ENCODE measurements around the gene SLC35D2. TPM values are rescaled to one million over a fixed set of nuclear protein-coding genes. Genes with fewer than 3 reads are reported as not detected.

The SLC35D2 gene
- polyA plus RNA-seq, 1 donor from 2014 or later = 0.07 TPM

DNA sequence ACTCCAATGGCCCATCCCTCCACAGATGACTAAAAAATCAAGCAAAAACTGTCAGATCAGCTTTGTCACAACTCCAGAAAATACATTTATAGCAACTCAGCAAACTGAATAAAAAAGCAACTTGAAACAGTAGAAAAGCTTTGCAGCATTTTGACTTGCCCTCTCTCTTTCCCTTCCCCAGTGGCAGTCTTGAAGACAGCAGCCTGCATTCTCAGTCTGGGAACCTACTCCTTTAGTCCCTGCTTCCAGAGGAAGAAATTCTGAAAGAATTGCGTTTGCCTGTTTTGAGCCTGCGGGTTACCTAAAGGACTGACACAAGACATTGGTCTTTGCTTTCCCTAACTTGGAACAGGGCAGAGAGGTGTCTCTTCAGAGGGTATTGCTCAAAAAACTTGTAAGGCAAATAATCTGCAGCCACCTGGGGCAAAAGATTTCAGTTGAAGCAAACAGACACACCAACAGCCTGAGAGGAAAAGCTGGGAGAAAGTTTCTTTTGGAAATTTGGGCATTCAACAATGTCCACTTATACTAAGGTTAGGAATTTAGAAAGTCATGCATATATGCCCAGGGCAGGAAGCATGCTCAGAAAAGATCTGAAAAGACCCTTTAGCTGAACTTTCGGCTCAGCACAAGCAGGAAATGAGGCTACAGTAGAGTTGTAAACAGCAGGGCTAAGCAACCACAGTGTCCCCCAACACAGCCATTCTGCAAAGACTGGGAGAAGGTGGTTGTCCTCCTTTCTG lies 15.2 kb upstream of the SLC35D2 start:
- no peak overlapping the region for H2AFZ ChIP-seq (ENCODE audit: low read depth, low read length)
- no peaks in the 10 kb centered on the region for H3K9me2 ChIP-seq (ENCODE audit: insufficient read depth, low read length)
- TF ChIP-seq TAF1 (IDR thresholded peaks at IDR 0.05; ENCODE audit: low read depth) (no peak), RAD21 (conservative IDR thresholded peaks at IDR 0.05) (no peak), POLR2AphosphoS5 (IDR thresholded peaks at IDR 0.05) (no peak), SMC3 (conservative IDR thresholded peaks at IDR 0.05; ENCODE audit: poor library complexity) (no peak)
- TF ChIP-seq, protein P1, sequence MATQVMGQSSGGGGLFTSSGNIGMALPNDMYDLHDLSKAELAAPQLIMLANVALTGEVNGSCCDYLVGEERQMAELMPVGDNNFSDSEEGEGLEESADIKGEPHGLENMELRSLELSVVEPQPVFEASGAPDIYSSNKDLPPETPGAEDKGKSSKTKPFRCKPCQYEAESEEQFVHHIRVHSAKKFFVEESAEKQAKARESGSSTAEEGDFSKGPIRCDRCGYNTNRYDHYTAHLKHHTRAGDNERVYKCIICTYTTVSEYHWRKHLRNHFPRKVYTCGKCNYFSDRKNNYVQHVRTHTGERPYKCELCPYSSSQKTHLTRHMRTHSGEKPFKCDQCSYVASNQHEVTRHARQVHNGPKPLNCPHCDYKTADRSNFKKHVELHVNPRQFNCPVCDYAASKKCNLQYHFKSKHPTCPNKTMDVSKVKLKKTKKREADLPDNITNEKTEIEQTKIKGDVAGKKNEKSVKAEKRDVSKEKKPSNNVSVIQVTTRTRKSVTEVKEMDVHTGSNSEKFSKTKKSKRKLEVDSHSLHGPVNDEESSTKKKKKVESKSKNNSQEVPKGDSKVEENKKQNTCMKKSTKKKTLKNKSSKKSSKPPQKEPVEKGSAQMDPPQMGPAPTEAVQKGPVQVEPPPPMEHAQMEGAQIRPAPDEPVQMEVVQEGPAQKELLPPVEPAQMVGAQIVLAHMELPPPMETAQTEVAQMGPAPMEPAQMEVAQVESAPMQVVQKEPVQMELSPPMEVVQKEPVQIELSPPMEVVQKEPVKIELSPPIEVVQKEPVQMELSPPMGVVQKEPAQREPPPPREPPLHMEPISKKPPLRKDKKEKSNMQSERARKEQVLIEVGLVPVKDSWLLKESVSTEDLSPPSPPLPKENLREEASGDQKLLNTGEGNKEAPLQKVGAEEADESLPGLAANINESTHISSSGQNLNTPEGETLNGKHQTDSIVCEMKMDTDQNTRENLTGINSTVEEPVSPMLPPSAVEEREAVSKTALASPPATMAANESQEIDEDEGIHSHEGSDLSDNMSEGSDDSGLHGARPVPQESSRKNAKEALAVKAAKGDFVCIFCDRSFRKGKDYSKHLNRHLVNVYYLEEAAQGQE (IDR thresholded peaks at IDR 0.05; ENCODE audit: borderline replicate concordance) = no peak
- H3K9me3 ChIP-seq (ENCODE audit: low read length) = no peaks in the 10 kb centered on the region
- H3K4me3 ChIP-seq (ENCODE audit: low read length) = no peak overlapping the region
- H4K20me1 ChIP-seq (ENCODE audit: insufficient read depth) = no peaks in the 10 kb centered on the region
- no peaks in the 10 kb centered on the region for H3K36me3 ChIP-seq (ENCODE audit: insufficient read depth, low read length)
- no peaks in the 10 kb centered on the region for H3F3A ChIP-seq (ENCODE audit: insufficient read depth, low read length, poor library complexity, severe bottlenecking)
- no peak overlapping the region for H3K4me2 ChIP-seq (ENCODE audit: low read length)
- H3K27ac ChIP-seq (ENCODE audit: low read length) = no peak overlapping the region
- no peak overlapping the region for H3K9ac ChIP-seq (ENCODE audit: low read length)
- no peaks in the 10 kb centered on the region for H3K27me3 ChIP-seq (ENCODE audit: insufficient read depth, low read depth, low read length)
- no peaks in the 10 kb centered on the region for H3K79me2 ChIP-seq (replicated peaks; ENCODE audit: insufficient read depth, low read length)

DNA sequence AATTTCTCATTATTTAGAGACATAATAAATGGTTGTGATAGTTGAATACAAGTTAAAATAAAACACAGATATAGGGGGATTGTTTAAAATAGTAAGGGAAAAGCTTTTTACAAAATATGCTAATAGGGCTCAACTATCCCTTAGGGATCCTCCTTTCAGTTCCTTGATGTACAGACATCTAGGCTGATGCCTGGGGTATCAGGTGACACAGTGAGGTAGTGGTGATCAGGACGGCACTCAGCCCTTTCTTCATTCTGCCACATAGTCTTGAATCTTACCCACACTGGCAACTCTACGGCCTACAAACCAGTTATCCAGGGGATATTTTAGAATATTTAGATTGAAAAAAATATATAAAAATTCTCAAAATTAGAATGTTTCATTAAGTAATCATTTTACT lies 12.5 kb upstream of the SLC35D2 start:
- Histone ChIP-seq H3K36me3 (ENCODE audit: insufficient read depth, low read length) (no peaks in the 10 kb centered on the region), H3K9ac (ENCODE audit: low read length) (no peak overlapping the region), H3K27ac (ENCODE audit: low read length) (no peak overlapping the region), H3K4me3 (ENCODE audit: low read length) (no peak overlapping the region), H3K9me2 (ENCODE audit: insufficient read depth, low read length) (no peaks in the 10 kb centered on the region), H3K4me2 (ENCODE audit: low read length) (no peak overlapping the region), H3K79me2 (replicated peaks; ENCODE audit: insufficient read depth, low read length) (no peaks in the 10 kb centered on the region), H3K27me3 (ENCODE audit: insufficient read depth, low read depth, low read length) (no peaks in the 10 kb centered on the region), H3K9me3 (ENCODE audit: low read length) (no peaks in the 10 kb centered on the region), H3F3A (ENCODE audit: insufficient read depth, low read length, poor library complexity, severe bottlenecking) (no peaks in the 10 kb centered on the region), H4K20me1 (ENCODE audit: insufficient read depth) (no peaks in the 10 kb centered on the region), H2AFZ (ENCODE audit: low read depth, low read length) (no peak overlapping the region)
- TF ChIP-seq RAD21 (conservative IDR thresholded peaks at IDR 0.05) = no peak
- no peak for TF ChIP-seq MXI1 (conservative IDR thresholded peaks at IDR 0.05; ENCODE audit: poor library complexity, severe bottlenecking)
- TF ChIP-seq, protein P1 (IDR thresholded peaks at IDR 0.05; ENCODE audit: borderline replicate concordance) = no peak
